ENCODE results near the gene CNTN4. TPM values are rescaled to one million over a fixed set of nuclear protein-coding genes. Genes with fewer than 3 reads are reported as not detected.

The CNTN4 gene
- total RNA-seq, 6 donors from 2014 or later: 1.0 to 13.5 (median 6.3) TPM

DNA sequence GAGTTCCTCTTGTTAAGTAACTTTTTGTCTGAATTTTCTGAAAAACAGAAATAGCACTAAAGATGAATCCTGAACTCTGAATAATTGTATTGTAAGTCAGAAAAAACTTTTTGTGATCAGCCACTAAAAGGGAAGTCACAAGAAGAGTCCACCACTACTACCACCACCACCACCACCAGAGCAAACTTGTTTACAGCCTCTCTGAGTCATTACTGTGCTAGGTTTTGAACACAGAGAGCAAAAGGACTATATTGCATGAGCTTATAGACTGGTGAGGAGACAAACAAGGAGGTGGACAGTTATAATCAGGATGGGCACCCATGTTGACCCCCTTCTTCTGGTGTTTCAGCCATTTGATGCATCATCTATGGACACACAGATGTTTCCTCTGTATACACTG is 869.8 kb downstream of the CNTN4 start:
- Histone ChIP-seq H3K9me3 (no peaks in the 10 kb centered on the region), H3K4me1 (no peaks in the 10 kb centered on the region), H3K27ac (no peak overlapping the region), H3K27me3 (no peaks in the 10 kb centered on the region), H3K4me3 (no peak overlapping the region), H3K36me3 (no peaks in the 10 kb centered on the region)
- no peak for TF ChIP-seq POLR2AphosphoS5 (IDR thresholded peaks at IDR 0.05)
- TF ChIP-seq EP300 (IDR thresholded peaks at IDR 0.05): no peak
- TF ChIP-seq POLR2A (IDR thresholded peaks at IDR 0.05): no peak
- TF ChIP-seq, protein P1, sequence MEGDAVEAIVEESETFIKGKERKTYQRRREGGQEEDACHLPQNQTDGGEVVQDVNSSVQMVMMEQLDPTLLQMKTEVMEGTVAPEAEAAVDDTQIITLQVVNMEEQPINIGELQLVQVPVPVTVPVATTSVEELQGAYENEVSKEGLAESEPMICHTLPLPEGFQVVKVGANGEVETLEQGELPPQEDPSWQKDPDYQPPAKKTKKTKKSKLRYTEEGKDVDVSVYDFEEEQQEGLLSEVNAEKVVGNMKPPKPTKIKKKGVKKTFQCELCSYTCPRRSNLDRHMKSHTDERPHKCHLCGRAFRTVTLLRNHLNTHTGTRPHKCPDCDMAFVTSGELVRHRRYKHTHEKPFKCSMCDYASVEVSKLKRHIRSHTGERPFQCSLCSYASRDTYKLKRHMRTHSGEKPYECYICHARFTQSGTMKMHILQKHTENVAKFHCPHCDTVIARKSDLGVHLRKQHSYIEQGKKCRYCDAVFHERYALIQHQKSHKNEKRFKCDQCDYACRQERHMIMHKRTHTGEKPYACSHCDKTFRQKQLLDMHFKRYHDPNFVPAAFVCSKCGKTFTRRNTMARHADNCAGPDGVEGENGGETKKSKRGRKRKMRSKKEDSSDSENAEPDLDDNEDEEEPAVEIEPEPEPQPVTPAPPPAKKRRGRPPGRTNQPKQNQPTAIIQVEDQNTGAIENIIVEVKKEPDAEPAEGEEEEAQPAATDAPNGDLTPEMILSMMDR (IDR thresholded peaks at IDR 0.05): no peak
- DNase-seq: no peak
- no peak for ATAC-seq (ENCODE audit: low FRiP score in 2 of 2)

DNA sequence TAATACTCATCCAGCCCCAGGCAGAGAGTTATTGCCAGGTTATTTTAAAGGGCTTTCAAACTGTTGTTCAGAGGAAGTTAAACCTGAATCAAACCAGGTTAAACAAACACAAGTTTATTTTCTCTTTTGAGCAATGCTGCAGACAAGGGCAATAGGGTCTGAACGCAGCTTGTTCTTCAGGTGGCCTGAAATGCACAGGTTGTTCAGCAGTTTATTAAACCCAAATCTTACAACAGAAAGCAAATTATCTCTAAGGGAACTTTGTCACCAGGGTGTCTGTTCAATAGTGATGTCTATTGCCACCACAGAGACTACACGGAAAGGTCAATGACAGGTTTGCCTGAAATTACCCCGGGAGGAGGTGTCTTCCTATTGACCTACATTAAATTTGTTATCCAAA is 877.5 kb downstream of the CNTN4 start:
- WGBS, 2 donors: 70 to 72% methylated on average over 3 of the region's 3 CpGs
- Histone ChIP-seq H3K36me3 (no peaks in the 10 kb centered on the region), H3K27me3 (no peaks in the 10 kb centered on the region), H3K27ac (no peak overlapping the region), H3K9me3 (no peaks in the 10 kb centered on the region), H3K4me3 (no peak overlapping the region), H3K4me1 (no peaks in the 10 kb centered on the region)
- TF ChIP-seq POLR2AphosphoS5 (IDR thresholded peaks at IDR 0.05): no peak
- TF ChIP-seq, protein P1 (IDR thresholded peaks at IDR 0.05): no peak
- TF ChIP-seq EP300 (IDR thresholded peaks at IDR 0.05): no peak
- no peak for TF ChIP-seq POLR2A (IDR thresholded peaks at IDR 0.05)
- no peak for DNase-seq
- ATAC-seq (ENCODE audit: low FRiP score in 2 of 2): no peak

DNA sequence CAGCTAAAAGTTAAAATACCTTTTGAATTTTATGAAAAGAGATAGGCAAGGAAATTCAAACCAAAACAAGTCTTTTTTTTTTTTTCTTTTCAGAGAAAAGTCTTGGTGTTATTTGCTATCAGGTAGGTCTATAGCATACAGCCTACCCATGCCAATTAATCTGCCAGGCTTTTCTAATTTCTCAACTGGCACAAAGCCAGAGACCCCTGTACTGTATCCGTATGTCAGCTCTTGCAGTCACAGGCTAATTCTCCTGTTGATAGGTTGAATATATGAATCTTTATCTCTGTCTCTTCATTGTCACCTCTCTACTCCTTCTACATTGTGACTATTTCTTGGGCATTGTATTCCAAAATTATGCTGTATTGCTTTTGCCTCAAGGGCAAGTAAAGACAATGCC is 878.1 kb downstream of the CNTN4 start:
- H3K4me3 ChIP-seq: no peak overlapping the region
- no peaks in the 10 kb centered on the region for H3K4me1 ChIP-seq
- no peak for TF ChIP-seq EP300 (IDR thresholded peaks at IDR 0.05)
- TF ChIP-seq, protein P1 (IDR thresholded peaks at IDR 0.05): no peak
- no peak for TF ChIP-seq POLR2AphosphoS5 (IDR thresholded peaks at IDR 0.05)
- TF ChIP-seq POLR2A (IDR thresholded peaks at IDR 0.05): no peak
- H3K36me3 ChIP-seq: no peaks in the 10 kb centered on the region
- DNase-seq (no peak), ATAC-seq (ENCODE audit: low FRiP score in 2 of 2) (no peak)
- no peak overlapping the region for H3K27ac ChIP-seq
- WGBS, 2 donors: 69 to 84% methylated on average over 1 of the region's 1 CpG
- H3K27me3 ChIP-seq: no peaks in the 10 kb centered on the region
- H3K9me3 ChIP-seq: no peaks in the 10 kb centered on the region

DNA sequence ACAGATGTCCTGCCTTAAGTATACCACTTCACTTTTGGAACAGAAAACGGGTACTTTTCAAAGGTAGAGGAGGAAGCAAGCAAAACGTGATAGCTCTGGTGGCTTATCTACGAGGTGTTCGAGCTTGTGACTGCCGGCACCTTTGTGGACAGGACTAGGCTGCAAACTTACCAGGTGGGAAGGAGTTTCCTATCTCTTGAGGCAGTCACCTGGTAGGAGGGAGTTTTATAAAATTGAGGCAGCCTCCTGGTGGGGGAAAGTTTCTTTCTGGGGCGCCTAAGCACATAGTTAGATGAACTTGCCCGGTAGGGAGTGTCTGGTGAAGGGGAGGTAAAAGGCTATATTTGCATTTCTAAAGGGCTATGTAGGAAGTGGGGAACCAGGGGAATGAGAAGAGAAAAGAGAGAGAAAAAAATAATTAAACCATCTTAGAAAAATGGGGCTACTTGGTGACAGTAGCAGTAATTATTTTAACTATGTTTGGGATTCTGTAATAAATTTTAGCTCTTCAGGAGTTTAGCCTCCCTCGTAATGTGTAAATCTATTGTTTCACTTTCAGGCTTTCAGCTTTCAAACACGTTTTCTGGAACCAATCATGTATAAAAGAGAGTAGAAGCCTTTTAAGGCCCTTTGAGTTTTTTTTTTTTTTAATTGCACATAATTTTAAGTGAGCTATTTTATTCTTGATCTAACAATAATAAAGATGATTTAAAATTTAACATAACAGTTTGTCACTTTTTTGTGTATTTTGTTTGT is 880.5 kb downstream of the CNTN4 start:
- WGBS, 2 donors: 63 to 70% methylated on average over 9 of the region's 9 CpGs
- no peak for DNase-seq

More for the DNA sequence above, 880.5 kb downstream of the CNTN4 start:
- Histone ChIP-seq H3K9me3 (no peaks in the 10 kb centered on the region), H3K4me1 (no peaks in the 10 kb centered on the region), H3K27ac (no peak overlapping the region), H3K27me3 (no peaks in the 10 kb centered on the region), H3K4me3 (no peak overlapping the region), H3K36me3 (no peaks in the 10 kb centered on the region)
- no peak for ATAC-seq (ENCODE audit: low FRiP score in 2 of 2)
- no peak for TF ChIP-seq POLR2A (IDR thresholded peaks at IDR 0.05)
- TF ChIP-seq, protein P1 (IDR thresholded peaks at IDR 0.05): no peak
- no peak for TF ChIP-seq EP300 (IDR thresholded peaks at IDR 0.05)
- TF ChIP-seq POLR2AphosphoS5 (IDR thresholded peaks at IDR 0.05): no peak

All from upper lobe of left lung (tissue), 6 donors.